ENCODE results near the gene PDLIM7.

- no peak for TF ChIP-seq EZH2phosphoT487 (IDR thresholded peaks at IDR 0.05; ENCODE audit: low read depth)
- no peak for TF ChIP-seq CTCF (IDR thresholded peaks at IDR 0.05; ENCODE audit: low read depth, low read length)
Observed at GRCh38 chr5:177447611-177448243, 49.7 kb downstream of the PDLIM7 start.

Measured in OCI-LY3 (cell line).